Keratinocyte (primary cell): ENCODE results near the gene PPHLN1. TPM values are rescaled to one million over a fixed set of nuclear protein-coding genes. Genes with fewer than 3 reads are reported as not detected.

ENCODE experiments used
- DNase-seq: peaks from one replicate; pipeline ENCODE4 v3.0.0-alpha.2; 2011; ENCODE audit warnings: low read depth, missing footprints, low spot score
- FAIRE-seq: peaks from 2 replicates; lab custom pipeline; 2011; peaks lifted over from hg19 to GRCh38; lab: Jason Lieb, UNC
- H2AFZ ChIP-seq: 2 replicates; pipeline ENCODE4 v1.6.0; 2012; ENCODE audit warnings: low read length, control low read depth, inconsistent platforms; ENCODE audit not compliant: control insufficient read depth
- H3K27ac ChIP-seq: 2 replicates; pipeline ENCODE4 v1.5.1; 2011; ENCODE audit warnings: low read length; ENCODE audit not compliant: control insufficient read depth, insufficient read depth
- H3K27me3 ChIP-seq: 3 replicates; pipeline ENCODE4 v1.6.0; 2011; ENCODE audit warnings: low read length; ENCODE audit not compliant: control insufficient read depth, insufficient read depth; ENCODE audit errors: extremely low read depth
- H3K36me3 ChIP-seq, 2 experiments: 2 replicates in 1 of 2; 3 replicates in 1 of 2; pipeline ENCODE4 v1.5.1; 2011; ENCODE audit warnings: low read length in 2 of 2, mild to moderate bottlenecking in 1 of 2; ENCODE audit not compliant: control insufficient read depth in 2 of 2, insufficient read depth in 2 of 2; ENCODE audit errors: extremely low read depth in 1 of 2
- H3K4me1 ChIP-seq: 3 replicates; pipeline ENCODE4 v1.5.1; 2011; ENCODE audit warnings: low read length; ENCODE audit not compliant: control insufficient read depth, insufficient read depth; ENCODE audit errors: extremely low read depth
- H3K4me2 ChIP-seq: 3 replicates; pipeline ENCODE4 v1.6.0; 2011; ENCODE audit warnings: low read depth, low read length; ENCODE audit not compliant: control insufficient read depth, insufficient read depth; ENCODE audit errors: extremely low read depth
- H3K4me3 ChIP-seq, 3 experiments: fragments of 200-600 bp in 1 of 3; sonication (generic) in 1 of 3; 2 replicates in 2 of 3; 3 replicates in 1 of 3; pipeline ENCODE4 v1.5.1; 2011 to 2016; ENCODE audit warnings: low read length in 3 of 3, mild to moderate bottlenecking in 3 of 3, control low read depth in 2 of 3, inconsistent platforms in 1 of 3, low read depth in 1 of 3, mixed read lengths in 1 of 3, mixed run types in 1 of 3, moderate library complexity in 1 of 3; ENCODE audit not compliant: control insufficient read depth in 2 of 3, insufficient read depth in 2 of 3; ENCODE audit errors: extremely low read depth in 1 of 3
- H3K79me2 ChIP-seq: 2 replicates; pipeline ENCODE4 v1.6.0; 2012; ENCODE audit warnings: low read length; ENCODE audit not compliant: control insufficient read depth, insufficient read depth
- H3K9ac ChIP-seq: 3 replicates; pipeline ENCODE4 v1.6.0; 2011; ENCODE audit warnings: low read length; ENCODE audit not compliant: control insufficient read depth, insufficient read depth; ENCODE audit errors: extremely low read depth
- H3K9me1 ChIP-seq: 3 replicates; pipeline ENCODE4 v1.6.0; 2011; ENCODE audit warnings: low read length; ENCODE audit not compliant: control insufficient read depth, insufficient read depth; ENCODE audit errors: extremely low read depth
- H3K9me3 ChIP-seq: 2 replicates; pipeline ENCODE4 v1.5.1; 2012; ENCODE audit warnings: low read depth, low read length; ENCODE audit not compliant: control insufficient read depth
- H4K20me1 ChIP-seq: 3 replicates; pipeline ENCODE4 v1.6.0; 2011; ENCODE audit warnings: low read length; ENCODE audit not compliant: control insufficient read depth, insufficient read depth; ENCODE audit errors: extremely low read depth
- EZH2 ChIP-seq: IDR thresholded peaks from one replicate; pipeline ENCODE4 v1.6.1; 2012; ENCODE audit warnings: inconsistent platforms, mild to moderate bottlenecking, low read length, moderate library complexity
- dilution Hi-C: fragments of 300-500 bp; cut with MboI; formaldehyde crosslinking; loops from one replicate; pipeline ENCODE4 v1.7.0; 2020; ENCODE audit warnings: low sequenced_read_pairs; ENCODE audit not compliant: extremely low pct_ligation_motif_present
- polyA plus RNA-seq, 5 experiments: library from polyadenylated mRNA; depleted of rRNA in 3 of 5; stranded (reverse) in 3 of 5; stranded (forward) in 1 of 5; unstranded in 1 of 5; fragments of >200 nt; gene quantifications; 1 replicate in 1 of 5; 2 replicates in 3 of 5; 3 replicates in 1 of 5; pipeline versions ENCODE4 v1.2.1 to v1.2.3, GENCODE V29; 2011 to 2012; ENCODE audit warnings: missing spikeins in 2 of 5, low read depth in 1 of 5, low replicate concordance in 1 of 5
- TF ChIP-seq, protein P1 (sequence below), 3 experiments: IDR thresholded peaks in 1 of 3; conservative IDR thresholded peaks in 1 of 3; optimal IDR thresholded peaks in 1 of 3; 2 replicates in 2 of 3; 3 replicates in 1 of 3; pipeline versions ENCODE3 to v1.5.1; 2011; ENCODE audit warnings: low read length in 3 of 3, mild to moderate bottlenecking in 3 of 3, moderate library complexity in 2 of 3, control low read depth in 1 of 3, inconsistent platforms in 1 of 3; ENCODE audit not compliant: insufficient read depth in 2 of 3; ENCODE audit errors: extremely low read depth in 1 of 3

The PPHLN1 gene
- polyA plus RNA-seq, 1 donor (not counting 4 experiments of a cell fraction or from before 2014, with no cell fraction given): 95.5 TPM

DNA sequence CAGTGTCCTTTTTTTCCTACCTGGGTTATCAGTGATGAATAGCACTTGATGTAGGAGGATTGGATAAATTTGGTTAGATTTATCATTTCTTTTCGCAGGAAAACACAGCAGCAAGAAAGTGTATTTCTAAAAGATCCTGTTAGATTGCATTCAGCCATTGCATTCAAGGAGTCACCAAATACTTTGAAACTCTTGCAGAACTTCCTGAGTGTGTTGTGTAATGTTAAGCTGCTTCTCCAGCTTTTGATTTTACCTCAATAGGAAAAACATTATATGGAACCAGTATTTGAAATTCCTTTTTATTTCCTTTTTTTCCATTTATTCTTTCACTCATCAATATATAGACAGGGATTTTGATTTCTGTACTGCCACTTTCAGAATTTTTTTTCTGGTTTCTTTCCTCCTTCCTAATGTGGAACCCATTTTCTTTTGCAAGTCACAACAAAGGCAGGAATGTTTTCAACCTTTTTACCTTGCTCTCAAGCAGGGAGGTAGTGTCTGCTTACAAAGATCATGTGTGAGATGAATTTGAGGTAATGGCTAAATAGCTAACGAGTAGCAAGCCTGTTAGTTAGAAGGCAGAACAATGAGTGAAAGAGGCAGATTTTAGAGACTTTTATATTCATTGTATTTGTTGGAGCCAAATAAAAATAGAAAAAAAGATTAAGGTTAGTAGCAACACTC is 56.2 kb downstream of the PPHLN1 start:
- dilution Hi-C loops: no loop called here
- no peak for FAIRE-seq
- H3K9me1 ChIP-seq: peaks cover 3% of the 10 kb centered on the region
- H3K4me2 ChIP-seq: no peak overlapping the region
- TF ChIP-seq, protein P1, sequence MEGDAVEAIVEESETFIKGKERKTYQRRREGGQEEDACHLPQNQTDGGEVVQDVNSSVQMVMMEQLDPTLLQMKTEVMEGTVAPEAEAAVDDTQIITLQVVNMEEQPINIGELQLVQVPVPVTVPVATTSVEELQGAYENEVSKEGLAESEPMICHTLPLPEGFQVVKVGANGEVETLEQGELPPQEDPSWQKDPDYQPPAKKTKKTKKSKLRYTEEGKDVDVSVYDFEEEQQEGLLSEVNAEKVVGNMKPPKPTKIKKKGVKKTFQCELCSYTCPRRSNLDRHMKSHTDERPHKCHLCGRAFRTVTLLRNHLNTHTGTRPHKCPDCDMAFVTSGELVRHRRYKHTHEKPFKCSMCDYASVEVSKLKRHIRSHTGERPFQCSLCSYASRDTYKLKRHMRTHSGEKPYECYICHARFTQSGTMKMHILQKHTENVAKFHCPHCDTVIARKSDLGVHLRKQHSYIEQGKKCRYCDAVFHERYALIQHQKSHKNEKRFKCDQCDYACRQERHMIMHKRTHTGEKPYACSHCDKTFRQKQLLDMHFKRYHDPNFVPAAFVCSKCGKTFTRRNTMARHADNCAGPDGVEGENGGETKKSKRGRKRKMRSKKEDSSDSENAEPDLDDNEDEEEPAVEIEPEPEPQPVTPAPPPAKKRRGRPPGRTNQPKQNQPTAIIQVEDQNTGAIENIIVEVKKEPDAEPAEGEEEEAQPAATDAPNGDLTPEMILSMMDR (optimal IDR thresholded peaks at IDR 0.05 in 1 of 3, IDR thresholded peaks at IDR 0.05 in 1 of 3, conservative IDR thresholded peaks at IDR 0.05 in 1 of 3; ENCODE audit: extremely low read depth in 1 of 3, insufficient read depth in 2 of 3, low read length in 3 of 3): no peak
- TF ChIP-seq EZH2: no peak
- no peaks in the 10 kb centered on the region for H3K27me3 ChIP-seq
- H3K9me3 ChIP-seq: no peaks in the 10 kb centered on the region
- H3K4me3 ChIP-seq: no peak overlapping the region
- no peak overlapping the region for H3K27ac ChIP-seq
- H3K9ac ChIP-seq: no peak overlapping the region
- no peaks in the 10 kb centered on the region for H4K20me1 ChIP-seq
- H3K36me3 ChIP-seq: peaks cover 2 to 14% of the 10 kb centered on the region in 2 experiments
- no peaks in the 10 kb centered on the region for H3K4me1 ChIP-seq
- H2AFZ ChIP-seq: no peak overlapping the region
- DNase-seq: no peak
- no peaks in the 10 kb centered on the region for H3K79me2 ChIP-seq

DNA sequence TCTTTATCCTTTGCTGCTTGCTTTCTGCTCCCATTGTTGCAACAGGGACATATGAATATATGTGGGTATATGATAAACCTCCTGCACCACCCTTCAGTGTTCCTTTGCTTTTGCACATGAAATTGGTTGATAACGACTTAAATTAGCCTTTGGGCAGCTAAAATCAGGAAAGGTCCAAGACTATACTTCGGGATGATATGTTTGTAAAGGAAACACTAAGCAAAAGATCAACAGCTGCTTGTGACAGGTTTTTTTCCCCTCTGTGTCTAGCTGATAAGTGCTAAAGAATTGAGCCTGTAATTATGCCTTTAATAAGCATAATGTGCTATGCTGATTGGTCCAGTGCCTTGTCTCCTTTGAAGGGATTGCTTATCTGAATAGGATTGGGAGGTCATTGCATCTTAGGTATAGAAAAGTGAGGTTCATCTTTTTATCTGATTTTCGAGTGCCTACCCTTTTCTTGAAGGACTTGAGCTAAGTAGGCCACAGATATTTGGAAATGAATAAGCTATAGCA is 59.4 kb downstream of the PPHLN1 start:
- Histone ChIP-seq H3K9me3 (no peaks in the 10 kb centered on the region), H3K79me2 (no peaks in the 10 kb centered on the region), H4K20me1 (no peaks in the 10 kb centered on the region), H3K4me3 (no peak overlapping the region), H3K4me1 (no peaks in the 10 kb centered on the region), H3K27ac (no peak overlapping the region), H3K9ac (no peak overlapping the region), H3K36me3 (peaks cover 2 to 14% of the 10 kb centered on the region in 2 experiments), H3K9me1 (peaks cover 3% of the 10 kb centered on the region), H3K27me3 (no peaks in the 10 kb centered on the region), H2AFZ (no peak overlapping the region), H3K4me2 (no peak overlapping the region)
- DNase-seq: no peak
- dilution Hi-C loops: no loop called here
- no peak for TF ChIP-seq EZH2
- TF ChIP-seq, protein P1 (optimal IDR thresholded peaks at IDR 0.05 in 1 of 3, IDR thresholded peaks at IDR 0.05 in 1 of 3, conservative IDR thresholded peaks at IDR 0.05 in 1 of 3; ENCODE audit: extremely low read depth in 1 of 3, insufficient read depth in 2 of 3, low read length in 3 of 3): no peak
- no peak for FAIRE-seq
